CMK (cell line): Measurements from ENCODE around the gene RBPMS2.

ENCODE experiments used
- DNase-seq: peaks from one replicate; pipeline ENCODE4 v3.0.0-alpha.2; 2010; ENCODE audit warnings: low read depth

The RBPMS2 gene

GRCh38 chr15:64691896-64692565, 83.4 kb downstream of the RBPMS2 start:
- DNase-seq: no peak

DNA sequence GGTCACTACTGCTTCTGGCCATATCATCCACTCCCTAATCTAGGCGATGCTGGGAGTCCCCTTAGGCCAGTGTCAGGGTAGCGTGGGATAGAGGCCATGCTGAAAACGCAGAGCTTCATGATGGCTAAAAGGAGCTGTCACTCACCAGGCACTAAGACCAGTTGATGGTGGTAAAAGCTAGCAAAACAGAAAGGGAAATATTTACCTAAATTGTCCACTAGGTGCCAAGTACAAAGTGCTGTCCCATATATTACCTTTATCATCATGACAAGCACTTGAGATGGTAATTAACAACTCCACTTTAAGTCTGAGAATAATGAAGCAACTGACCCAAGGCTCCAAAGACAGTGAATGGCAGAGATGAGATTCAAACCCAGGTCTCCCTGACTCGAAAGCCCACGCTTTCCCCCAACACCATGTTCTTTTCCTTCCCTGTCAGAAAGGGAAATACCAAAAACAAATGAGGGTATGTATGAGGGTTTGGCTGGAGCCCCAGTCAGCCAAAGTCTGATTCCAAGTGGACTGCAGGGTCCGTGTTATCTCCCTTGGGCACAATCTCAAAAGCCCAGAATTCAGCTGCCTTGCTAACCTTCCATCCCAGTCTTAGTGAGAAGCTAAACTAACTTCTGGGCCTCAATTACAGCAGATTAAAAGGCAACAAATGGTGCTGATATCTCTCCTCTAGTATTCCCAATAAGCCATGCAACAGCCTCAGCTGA, 84.7 kb downstream of the RBPMS2 start:
- no peak for DNase-seq

DNA sequence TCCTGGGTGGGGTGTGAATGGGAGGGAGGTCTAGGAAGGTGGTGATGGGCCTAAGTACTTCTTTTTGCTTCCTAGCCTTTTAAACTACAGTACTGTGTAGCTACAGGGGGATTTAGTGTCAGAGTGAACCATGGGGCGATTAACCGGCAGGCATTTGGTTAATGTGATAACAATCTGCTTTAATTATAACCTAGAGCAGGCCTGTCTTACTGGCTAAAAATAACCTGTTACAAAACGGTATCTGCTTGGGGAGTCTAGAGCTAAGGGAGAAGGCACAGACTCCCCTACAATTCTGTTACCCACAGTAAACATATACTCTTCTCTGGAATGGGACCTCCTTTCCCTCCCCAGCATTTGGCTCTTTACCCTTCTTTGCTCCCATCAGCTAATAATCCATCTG, 85.4 kb downstream of the RBPMS2 start:
- no peak for DNase-seq
